Adrenal gland (tissue), 12 donors: ENCODE data around the gene RHOT1. TPM values are rescaled to one million over a fixed set of nuclear protein-coding genes. Genes with fewer than 3 reads are reported as not detected.
A peak's percentile ranks its signal among the peaks of the same experiment; 100 is the strongest.

Source experiments
- DNase-seq, 7 donors: peaks; one replicate each; pipeline ENCODE4 v3.0.0-alpha.2; 2019 to 2020
- H3K27ac ChIP-seq, 5 donors: fragments of 200-600 bp; sonication (generic) in 4 of 5; 1 replicate in 3 of 5; 2 replicates in 2 of 5; pipeline versions ENCODE4 v1.5.1 to v1.8.0; 2016 to 2020; ENCODE audit warnings: mild to moderate bottlenecking in 1 of 5
- H3K27me3 ChIP-seq: fragments of 200-600 bp; 2 replicates; pipeline ENCODE4 v1.8.0; 2021
- H3K36me3 ChIP-seq, 2 donors: fragments of 200-600 bp; replicated peaks in 1 of 2; 1 replicate in 1 of 2; 2 replicates in 1 of 2; pipeline versions ENCODE4 v1.5.1 to v1.8.0; 2018 to 2022
- H3K4me1 ChIP-seq, 2 donors: fragments of 200-600 bp; replicated peaks in 1 of 2; 1 replicate in 1 of 2; 2 replicates in 1 of 2; pipeline versions ENCODE4 v1.5.1 to v1.8.0; 2018 to 2021
- H3K4me3 ChIP-seq, 4 donors: fragments of 200-600 bp; sonication (generic) in 3 of 4; one replicate each; pipeline ENCODE4 v1.5.1; 2016 to 2018
- H3K9me3 ChIP-seq, 3 donors: fragments of 200-600 bp; sonication (generic) in 1 of 3; replicated peaks in 1 of 3; 1 replicate in 2 of 3; 2 replicates in 1 of 3; pipeline versions ENCODE4 v1.5.1 to v1.8.0; 2016 to 2021
- CTCF ChIP-seq, 6 experiments: fragments of 450-650 bp in 4 of 6; fragments of 200-600 bp in 2 of 6; sonication (generic) in 1 of 6; IDR thresholded peaks; 1 replicate in 5 of 6; 2 replicates in 1 of 6; pipeline versions ENCODE4 v1.5.1 to v1.8.0; 2016 to 2021; ENCODE audit warnings: antibody characterized with exemption in 6 of 6, mild to moderate bottlenecking in 2 of 6, moderate library complexity in 1 of 6
- POLR2A ChIP-seq, 2 donors: fragments of 450-650 bp; IDR thresholded peaks; one replicate each; pipeline ENCODE4 v1.6.1; 2017; ENCODE audit warnings: antibody characterized with exemption in 2 of 2, mild to moderate bottlenecking in 2 of 2, moderate library complexity in 1 of 2
- whole genome bisulfite sequencing, 4 donors: extraction: QIAGEN DNeasy Blood & Tissue Kit in 2 of 4; methylation state at CpG; one replicate each; pipeline versions ENCODE4 v1.1.5 to v1.1.7; 2013 to 2017; 5-methylcytosine and 5-hydroxymethylcytosine counted together
- intact Hi-C, 2 donors: fragments of 100-400 bp; cut with DNase I; formaldehyde crosslinking; loops; one replicate each; pipeline versions ENCODE4 v1.14.1 to v1.15.0; 2022 to 2023
- polyA plus RNA-seq, 3 donors: library from polyadenylated mRNA; stranded (reverse); fragments of 200-250 nt in 2 of 3; fragments of 350-450 nt in 1 of 3; fragmentation: Illumina TruSeq in 1 of 3; extraction: RNeasy Lipid Tissue Mini Kit (QIAGEN cat#74804) in 1 of 3; gene quantifications; one replicate each; pipeline ENCODE4 v1.2.3, GENCODE V29; 2013 to 2014
- total RNA-seq, 9 donors: library from RNA; depleted of rRNA in 4 of 9; stranded (reverse); fragments of >200 nt in 4 of 9; fragments of 120-200 nt in 1 of 9; fragmentation: NEBNext Ultra II Directional in 1 of 9; extraction: Animal tissue kit (Norgen Biotek cat#: 25700) in 1 of 9; gene quantifications; one replicate each; pipeline versions ENCODE4 v1.1.0 to v1.2.4, GENCODE V29; 2013 to 2023
- donor health status: healthy with polysubstance abuse.
- donor health status: Bipolar disorder and iron deficiency.
- donor health status: DM: yes; HTN: yes; CAD: no.
- donor health status: DM: no; HTN: no; CAD: no.
- donor health status: DM: no; HTN: no; CAD: no.
- donor health status: DM: yes; HTN: yes; CAD: no.

Gene RHOT1
- total and polyA plus RNA-seq, 12 donors = 44.2 to 97.7 (median 66.4) TPM

DNA sequence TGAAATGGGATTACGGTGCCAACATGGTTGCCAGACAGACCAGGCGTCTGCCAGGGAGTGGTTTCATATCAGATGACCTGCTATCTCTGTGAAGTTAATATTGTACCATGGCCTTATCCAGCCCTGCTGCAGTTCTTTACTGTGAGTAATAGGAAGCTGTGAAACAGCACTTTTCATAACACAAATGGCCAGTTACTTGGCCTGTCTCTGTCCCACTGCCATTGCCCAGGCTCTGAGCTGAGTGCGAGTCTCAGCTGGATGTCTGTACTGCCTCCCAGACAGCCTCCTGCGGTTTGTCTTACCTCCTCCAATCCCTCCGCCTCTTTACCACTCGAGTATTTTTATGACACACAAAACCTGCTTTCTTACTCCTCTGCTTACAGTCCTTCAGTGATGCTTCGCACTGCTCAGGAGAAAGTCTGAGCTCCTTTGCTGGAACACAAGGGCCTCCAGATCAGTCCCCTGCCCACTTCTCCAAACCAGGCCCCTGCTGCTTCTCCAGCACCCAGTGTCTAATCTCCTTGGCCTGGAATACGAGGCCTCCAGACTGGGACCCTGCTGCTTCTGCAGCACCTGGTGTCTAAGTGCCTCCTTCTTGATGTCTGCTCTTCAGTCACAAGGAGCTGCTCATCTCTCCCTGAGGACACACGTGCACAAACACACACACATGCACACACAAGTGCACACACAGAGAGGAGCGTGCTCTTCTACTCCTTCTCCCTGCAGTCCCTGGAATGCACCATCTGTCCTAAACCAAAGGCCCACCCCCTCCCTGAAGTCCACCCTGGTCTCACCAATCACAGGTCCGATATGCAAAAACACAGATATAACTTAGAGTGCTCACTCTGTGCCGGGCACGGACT, 17.1 kb upstream of the RHOT1 start:
- Histone ChIP-seq H3K36me3 (no peaks in the 10 kb centered on the region), H3K4me1 (peaks cover 3 to 17% of the 10 kb centered on the region in 2 donors), H3K4me3 (no peak overlapping the region), H3K9me3 (no peaks in the 10 kb centered on the region), H3K27me3 (no peaks in the 10 kb centered on the region), H3K27ac (peak overlapping the region in 1 of 5 donors; percentile 10)
- peak in 1 of 7 donors; percentile 44 for DNase-seq
- WGBS, 4 donors = 83 to 92% (median 84%) methylated on average over 13 of the region's 13 CpGs
- intact Hi-C loops = no loop called here
- TF ChIP-seq POLR2A (IDR thresholded peaks at IDR 0.05) (no peak), CTCF (IDR thresholded peaks at IDR 0.05) (no peak)

DNA sequence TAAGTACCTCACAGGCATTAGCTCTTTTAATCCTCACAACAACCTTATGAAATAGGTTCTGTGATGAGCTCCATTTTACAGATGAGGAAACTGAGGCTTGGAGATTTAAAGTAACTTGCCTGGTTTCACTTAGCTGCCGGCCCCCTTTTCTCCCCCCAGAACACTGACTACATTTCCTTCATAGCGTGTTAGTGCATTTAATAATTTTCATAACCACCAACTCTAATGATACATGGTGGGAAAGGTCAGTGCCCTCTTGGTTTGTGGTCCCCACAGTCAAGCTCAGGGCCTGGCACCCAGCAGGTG, 16.5 kb upstream of the RHOT1 start:
- 93 to 100% (median 96%) methylated on average over 2 of the region's 2 CpGs for WGBS, 4 donors
- DNase-seq = no peak
- intact Hi-C loops = no loop called here

DNA sequence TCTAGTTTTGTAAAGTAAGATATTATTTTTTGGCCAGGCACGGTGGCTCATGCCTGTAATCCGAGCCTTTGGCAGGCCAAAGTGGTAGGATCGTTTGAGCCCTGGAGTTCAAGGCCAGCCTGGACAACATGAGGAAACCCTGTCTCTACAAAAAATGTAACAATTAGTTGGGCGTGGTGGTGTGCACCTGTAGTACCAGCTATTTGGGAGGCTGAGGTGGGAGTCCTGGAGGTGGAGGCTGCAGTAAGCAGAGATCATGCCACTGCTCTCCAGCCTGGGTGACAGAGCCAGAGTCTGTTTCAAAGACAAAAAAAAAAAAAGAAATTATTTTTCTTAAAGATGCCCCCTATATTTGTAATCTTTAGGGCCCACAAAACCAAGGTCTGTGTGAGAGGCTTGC, 16.0 kb upstream of the RHOT1 start:
- peaks cover 3 to 17% of the 10 kb centered on the region in 2 donors for H3K4me1 ChIP-seq

More for the DNA sequence above, 16.5 kb upstream of the RHOT1 start:
- TF ChIP-seq CTCF (IDR thresholded peaks at IDR 0.05) (no peak), POLR2A (IDR thresholded peaks at IDR 0.05) (no peak)
- Histone ChIP-seq H3K36me3 (no peaks in the 10 kb centered on the region), H3K4me1 (peaks cover 3 to 17% of the 10 kb centered on the region in 2 donors), H3K4me3 (no peak overlapping the region), H3K27ac (no peak overlapping the region), H3K27me3 (no peaks in the 10 kb centered on the region), H3K9me3 (no peaks in the 10 kb centered on the region)

GRCh38 chr17:32126746-32127145, 15.6 kb upstream of the RHOT1 start:
- Histone ChIP-seq H3K27me3 (no peaks in the 10 kb centered on the region), H3K27ac (peak overlapping the region; percentile 76 to 93 (median 85)), H3K4me3 (peak overlapping the region in 2 of 4 donors; percentile 40 to 65), H3K36me3 (no peaks in the 10 kb centered on the region), H3K9me3 (no peaks in the 10 kb centered on the region), H3K4me1 (peaks cover 3 to 17% of the 10 kb centered on the region in 2 donors)
- intact Hi-C loops = no loop called here
- DNase-seq = no peak
- TF ChIP-seq POLR2A (IDR thresholded peaks at IDR 0.05) = no peak
- WGBS, 4 donors = 93 to 98% (median 97%) methylated on average over 8 of the region's 8 CpGs

More for the DNA sequence above, 16.0 kb upstream of the RHOT1 start:
- intact Hi-C loops = no loop called here
- H3K27me3 ChIP-seq = no peaks in the 10 kb centered on the region
- WGBS, 4 donors = 53 to 62% (median 57%) methylated on average over 4 of the region's 4 CpGs
- no peak overlapping the region for H3K4me3 ChIP-seq
- H3K9me3 ChIP-seq = no peaks in the 10 kb centered on the region
- peak overlapping the region in 1 of 5 donors; percentile 93 for H3K27ac ChIP-seq
- no peak for DNase-seq
- H3K36me3 ChIP-seq = no peaks in the 10 kb centered on the region
- TF ChIP-seq CTCF (IDR thresholded peaks at IDR 0.05) (no peak), POLR2A (IDR thresholded peaks at IDR 0.05) (no peak)
